Anterior cingulate cortex (tissue), 58 donors: ENCODE results near the gene CFAP61.
"Not testable (repeated sequence)": the region's sequence is repeated elsewhere in the genome, so short reads cannot be mapped to it uniquely, and the experiment has no call there.

Experiments used
- DNase-seq, 58 donors: peaks; one replicate each; lab custom pipeline; 2025; lab: John Stamatoyannopoulos, UW

Gene CFAP61

DNA sequence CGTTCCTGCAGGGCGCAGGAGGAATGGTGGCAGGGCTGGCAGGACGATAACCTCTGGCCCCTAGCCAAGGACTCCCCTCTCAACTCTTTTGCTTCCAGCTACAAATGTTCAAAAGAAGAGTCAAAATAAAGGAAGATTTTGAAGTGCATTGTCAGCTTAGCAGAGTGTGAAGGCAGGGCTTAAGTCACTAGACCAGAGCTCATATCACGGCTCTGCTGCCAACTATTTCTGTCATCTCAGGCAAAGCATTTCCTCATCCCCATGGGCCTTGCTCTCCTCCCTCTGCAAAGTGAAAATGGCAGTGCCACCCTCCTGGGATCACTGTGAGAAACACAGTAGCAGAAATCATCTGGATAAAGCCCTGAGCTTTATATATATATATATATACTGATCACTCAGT lies 36.7 kb downstream of the CFAP61 start:
- DNase-seq: no peak

DNA sequence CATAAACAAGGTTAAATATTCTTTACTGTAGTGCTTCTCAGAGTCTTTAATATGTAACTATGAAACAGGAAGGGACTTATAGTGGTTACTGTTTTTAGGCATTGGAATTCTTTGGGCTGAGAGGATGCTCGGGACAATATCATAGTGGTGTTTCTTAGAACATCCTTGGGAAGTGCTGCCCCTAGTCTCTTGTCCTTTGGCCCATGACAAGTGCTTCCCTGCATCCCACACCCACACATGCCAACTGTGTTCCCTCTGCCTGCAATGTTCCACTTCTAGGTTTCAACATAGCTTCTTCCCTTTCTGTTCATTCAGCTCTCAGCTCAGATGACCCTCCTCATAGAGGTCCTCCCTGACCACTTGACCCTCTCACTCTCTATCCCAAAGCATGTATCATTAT lies 37.6 kb downstream of the CFAP61 start:
- DNase-seq: no peak

DNA sequence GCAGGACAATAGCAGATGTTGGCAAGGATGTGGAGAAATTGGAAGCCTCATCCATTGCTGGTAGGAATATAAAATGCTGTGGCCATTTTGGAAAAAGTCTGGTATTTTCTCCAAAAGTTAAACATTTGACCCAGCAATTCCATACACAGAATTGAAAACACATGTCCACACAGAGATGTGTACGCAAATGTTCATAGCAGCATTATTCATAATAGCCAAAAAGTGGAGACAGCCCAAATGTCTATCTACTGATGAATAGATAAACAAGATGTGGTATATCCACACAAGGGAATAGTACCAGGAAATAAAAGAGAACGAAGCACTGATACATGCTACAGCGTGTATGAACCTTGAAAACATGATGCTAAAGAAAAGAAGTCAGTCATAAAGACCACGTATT lies 40.5 kb downstream of the CFAP61 start:
- no peak for DNase-seq

DNA sequence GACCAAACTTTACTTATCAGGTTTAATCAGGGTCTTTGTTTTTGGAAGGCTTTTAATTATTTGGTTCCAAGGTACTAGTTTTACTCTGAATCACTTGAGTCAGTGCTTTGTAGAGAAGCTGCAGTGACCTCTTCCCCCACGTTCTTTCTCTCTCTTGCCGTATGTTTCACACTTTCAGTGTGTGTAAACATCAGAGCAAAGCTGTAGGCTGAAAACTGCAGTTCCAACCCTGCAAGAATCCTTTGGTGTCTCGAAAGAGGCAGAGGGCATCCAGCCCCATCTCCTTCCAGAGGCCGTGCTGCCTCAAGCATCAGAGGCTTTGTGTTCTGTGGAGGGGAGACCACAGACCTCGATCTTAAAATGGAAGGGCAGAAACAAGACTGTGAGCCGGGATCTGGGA lies 42.1 kb downstream of the CFAP61 start:
- DNase-seq: no peak

DNA sequence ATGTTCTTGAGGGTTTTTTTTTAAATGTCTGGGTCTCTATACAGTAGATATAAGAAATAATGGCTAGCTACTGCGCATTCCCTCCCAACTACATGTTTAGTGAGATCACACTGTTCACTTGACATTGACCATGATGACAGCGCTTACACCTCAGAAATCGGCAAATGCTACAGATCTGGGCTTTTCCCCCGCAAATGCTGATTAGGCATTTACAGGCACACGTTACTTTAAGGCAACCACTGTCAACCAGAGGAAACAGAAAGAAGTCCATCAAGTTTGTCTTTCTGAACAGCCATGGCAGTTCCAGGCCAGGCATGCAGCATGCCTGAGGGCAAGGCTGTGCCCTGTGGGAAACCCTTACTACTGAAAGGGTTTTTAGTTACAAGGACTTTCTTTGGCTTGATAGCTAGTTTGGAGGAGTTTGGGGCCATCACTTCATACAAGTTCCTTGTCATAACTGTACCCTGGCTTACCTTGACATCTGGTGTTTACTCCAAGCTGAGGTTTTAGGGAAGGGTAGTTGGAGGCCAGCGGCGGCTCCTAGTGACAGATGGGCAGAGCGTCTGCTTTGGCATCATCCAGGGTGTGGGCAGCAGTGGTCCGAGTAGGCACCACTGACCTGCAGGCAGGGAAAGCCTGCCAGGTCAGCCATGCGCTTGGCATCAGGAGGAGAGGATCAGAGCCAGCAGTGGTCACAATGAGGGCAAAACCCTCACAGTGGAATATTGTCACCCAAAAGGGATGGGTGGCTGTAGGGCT lies 43.0 kb downstream of the CFAP61 start:
- no peak for DNase-seq

DNA sequence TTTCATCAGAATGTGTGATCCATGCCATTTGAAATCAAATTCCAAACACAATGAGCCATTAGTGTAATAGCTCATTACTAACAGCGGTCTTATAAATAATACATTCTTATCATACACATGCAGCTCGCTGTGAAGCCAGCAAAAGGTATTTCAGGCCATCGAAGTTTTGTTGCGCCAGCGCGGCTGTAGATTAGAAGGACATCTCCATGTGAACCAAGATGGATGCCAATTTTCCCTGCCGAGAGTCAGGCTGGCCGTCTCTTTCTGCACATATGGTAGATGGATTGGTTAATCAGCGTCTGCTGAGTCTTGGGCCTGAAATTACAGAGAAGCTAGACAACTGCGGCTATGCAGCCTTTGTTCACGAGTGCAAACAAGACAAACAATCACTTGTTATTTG lies 44.1 kb downstream of the CFAP61 start:
- peak in 1 of 58 donors; percentile 2 for DNase-seq

GRCh38 chr20:20100881-20101280 lies 48.5 kb downstream of the CFAP61 start:
- DNase-seq: no peak

DNA sequence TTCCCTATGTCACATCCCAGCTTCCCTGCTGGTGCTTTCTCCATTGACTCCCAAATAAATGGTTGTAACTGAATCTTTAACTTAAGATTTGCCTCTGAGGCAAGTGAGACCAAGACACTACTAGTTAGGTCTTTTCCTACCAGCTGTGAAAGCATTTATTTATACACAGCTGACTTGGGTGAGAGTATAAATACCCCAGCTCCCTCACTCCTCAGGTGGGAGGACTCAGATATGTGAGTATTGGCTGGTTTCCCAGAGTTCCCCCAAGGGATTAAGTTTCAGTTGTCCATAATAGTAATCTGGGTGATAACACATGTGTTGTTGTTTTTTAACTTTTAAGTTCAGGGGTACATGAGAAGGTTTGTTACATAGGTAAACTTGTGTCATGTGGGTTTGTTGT lies 49.8 kb downstream of the CFAP61 start:
- DNase-seq: no peak

GRCh38 chr20:20102716-20103258 lies 50.5 kb downstream of the CFAP61 start:
- no peak for DNase-seq

- no peak for DNase-seq
Measured at GRCh38 chr20:20103486-20103885, 51.2 kb downstream of the CFAP61 start.

DNA sequence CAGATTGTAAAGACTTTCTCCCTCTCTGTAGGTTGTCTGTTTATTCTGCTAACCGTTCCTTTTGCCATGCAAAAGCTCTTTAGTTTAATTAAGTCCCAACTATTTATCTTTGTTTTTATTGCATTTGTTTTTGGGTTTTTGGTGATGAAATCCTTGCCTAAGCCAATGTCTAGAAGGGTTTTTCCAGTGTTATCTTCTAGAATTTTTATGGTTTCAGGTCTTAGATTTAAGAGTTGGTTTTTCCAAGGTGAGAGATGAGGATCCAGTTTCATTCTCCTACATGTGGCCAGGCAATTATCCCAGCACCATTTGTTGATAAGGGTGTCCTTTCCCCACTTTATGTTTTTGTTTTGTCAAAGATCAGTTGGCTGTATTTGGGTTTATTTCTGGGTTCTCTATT lies 70.9 kb downstream of the CFAP61 start:
- not testable (repeated sequence) for DNase-seq

- no peak for DNase-seq
Measured at GRCh38 chr20:20130399-20130798, 78.1 kb downstream of the CFAP61 start.

- DNase-seq: no peak
Measured at GRCh38 chr20:20134941-20135575, 82.7 kb downstream of the CFAP61 start.

DNA sequence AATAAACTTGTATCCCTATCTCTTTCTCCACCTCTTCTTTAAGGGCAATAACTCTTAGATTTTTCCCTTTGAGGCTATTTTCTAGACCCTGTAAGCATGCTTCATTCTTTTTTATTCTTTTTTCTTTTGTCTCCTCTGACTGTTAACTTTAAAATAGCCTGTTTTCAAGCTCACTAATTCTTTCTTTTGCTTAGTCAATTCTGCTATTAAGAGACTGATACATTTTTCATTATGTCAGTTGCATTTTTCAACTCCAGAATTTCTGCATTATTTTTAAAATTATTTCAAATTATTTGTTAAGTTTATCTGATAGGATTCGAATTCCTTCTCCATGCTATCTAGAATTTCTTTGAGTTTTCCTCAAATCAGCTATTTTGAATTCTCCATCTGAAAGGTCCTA lies 84.0 kb downstream of the CFAP61 start:
- no peak for DNase-seq

DNA sequence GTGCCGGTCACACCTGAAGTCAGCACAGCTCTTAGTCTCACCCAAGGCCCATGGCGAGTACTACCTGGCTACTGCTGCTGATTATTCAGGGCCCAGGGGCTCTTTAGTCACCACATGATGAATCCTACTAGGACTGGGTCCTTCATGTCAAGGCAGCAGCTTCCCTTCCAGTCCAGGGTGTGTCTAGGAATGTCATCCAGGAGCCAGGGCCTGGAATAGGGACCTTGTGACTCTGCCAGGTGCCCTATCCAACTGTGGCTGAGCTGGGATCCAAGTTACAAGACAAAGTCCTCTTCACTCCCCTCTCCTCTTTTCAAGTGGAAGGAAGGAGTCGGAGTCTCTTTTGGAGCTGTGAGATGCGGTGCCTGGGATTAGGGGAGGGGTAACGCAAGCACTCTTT lies 85.5 kb downstream of the CFAP61 start:
- no peak for DNase-seq

GRCh38 chr20:20138301-20139064 lies 86.2 kb downstream of the CFAP61 start:
- no peak for DNase-seq

GRCh38 chr20:20139403-20139802 lies 87.1 kb downstream of the CFAP61 start:
- DNase-seq: no peak

- DNase-seq: no peak
Measured at GRCh38 chr20:20143165-20143564, 90.8 kb downstream of the CFAP61 start.

GRCh38 chr20:20143646-20144045 lies 91.3 kb downstream of the CFAP61 start:
- DNase-seq: no peak

DNA sequence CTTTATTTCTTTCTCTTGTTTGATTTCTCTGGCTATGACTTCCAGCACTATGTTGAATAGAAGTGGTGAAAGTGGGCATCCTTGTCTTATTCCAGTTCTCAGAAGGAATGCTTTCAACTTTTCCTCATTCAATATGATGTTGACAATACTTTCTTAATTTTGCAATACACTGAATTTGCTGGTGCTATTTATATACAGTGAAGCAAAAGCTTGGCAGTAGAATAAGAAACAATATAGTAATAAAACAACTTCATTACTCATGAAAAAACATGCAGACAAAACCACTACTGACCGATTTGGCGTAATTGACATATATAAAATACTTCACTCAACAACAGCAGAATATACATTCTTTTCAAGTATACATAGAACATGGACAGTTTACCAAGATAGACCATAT lies 96.4 kb downstream of the CFAP61 start:
- DNase-seq: no peak

- no peak for DNase-seq
Measured at GRCh38 chr20:20150241-20150640, 97.9 kb downstream of the CFAP61 start.
